ENCODE results near the gene S100A10. TPM values are rescaled to one million over a fixed set of nuclear protein-coding genes. Genes with fewer than 3 reads are reported as not detected.

S100A10 gene
- total and polyA plus RNA-seq, 2 experiments from 2014 or later, result 35.9 to 634 TPM

DNA sequence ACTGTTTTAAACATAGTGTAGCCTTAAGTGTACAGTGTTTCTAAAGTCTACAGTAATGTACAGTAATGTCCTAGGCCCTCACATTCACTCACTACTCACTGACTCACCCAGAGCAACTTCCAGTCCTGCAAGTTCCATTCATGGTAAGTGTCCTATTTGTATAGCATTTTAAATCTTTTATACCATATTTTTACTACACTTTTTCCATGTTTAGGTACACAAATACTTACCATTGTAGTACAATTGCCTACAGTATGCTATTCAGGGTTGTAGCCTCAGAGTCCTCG lies 3.6 kb upstream of the S100A10 start:
- H3F3A ChIP-seq (replicated peaks; ENCODE audit: low read depth), result peaks cover 5% of the 10 kb centered on the region; the same call in 1 of the 2 replicates
- H3K4me2 ChIP-seq, result no peak overlapping the region
- Mint-ChIP-seq H3K4me1 (peaks cover 27% of the 10 kb centered on the region), H3K4me3 (no peak overlapping the region), H3K9me3 (no peaks in the 10 kb centered on the region), H3K27ac (no peak overlapping the region), H3K27me3 (ENCODE audit: insufficient read depth, low read depth, poor library complexity) (peaks cover 18% of the 10 kb centered on the region), H3K36me3 (ENCODE audit: low read depth) (no peaks in the 10 kb centered on the region)
- DNase-seq (ENCODE audit: low spot score), result no peak
- H3K27me3 ChIP-seq (ENCODE audit: insufficient read depth), result peaks cover 16% of the 10 kb centered on the region
- no peak overlapping the region for H2AFZ ChIP-seq
- no peak overlapping the region for H3K27ac ChIP-seq (ENCODE audit: low read depth)
- peaks cover 17% of the 10 kb centered on the region for H3K4me1 ChIP-seq (ENCODE audit: insufficient read depth)
- ATAC-seq, result no peak
- H3K4me3 ChIP-seq, result no peak overlapping the region
- no peaks in the 10 kb centered on the region for H4K20me1 ChIP-seq (replicated peaks; ENCODE audit: insufficient read depth)
- H3K9me2 ChIP-seq (ENCODE audit: insufficient read depth), result no peaks in the 10 kb centered on the region
- no peak for TF ChIP-seq CREB1 (CRISPR knock-in tag; IDR thresholded peaks at IDR 0.05; ENCODE audit: low read depth)
- TF ChIP-seq, protein P1, sequence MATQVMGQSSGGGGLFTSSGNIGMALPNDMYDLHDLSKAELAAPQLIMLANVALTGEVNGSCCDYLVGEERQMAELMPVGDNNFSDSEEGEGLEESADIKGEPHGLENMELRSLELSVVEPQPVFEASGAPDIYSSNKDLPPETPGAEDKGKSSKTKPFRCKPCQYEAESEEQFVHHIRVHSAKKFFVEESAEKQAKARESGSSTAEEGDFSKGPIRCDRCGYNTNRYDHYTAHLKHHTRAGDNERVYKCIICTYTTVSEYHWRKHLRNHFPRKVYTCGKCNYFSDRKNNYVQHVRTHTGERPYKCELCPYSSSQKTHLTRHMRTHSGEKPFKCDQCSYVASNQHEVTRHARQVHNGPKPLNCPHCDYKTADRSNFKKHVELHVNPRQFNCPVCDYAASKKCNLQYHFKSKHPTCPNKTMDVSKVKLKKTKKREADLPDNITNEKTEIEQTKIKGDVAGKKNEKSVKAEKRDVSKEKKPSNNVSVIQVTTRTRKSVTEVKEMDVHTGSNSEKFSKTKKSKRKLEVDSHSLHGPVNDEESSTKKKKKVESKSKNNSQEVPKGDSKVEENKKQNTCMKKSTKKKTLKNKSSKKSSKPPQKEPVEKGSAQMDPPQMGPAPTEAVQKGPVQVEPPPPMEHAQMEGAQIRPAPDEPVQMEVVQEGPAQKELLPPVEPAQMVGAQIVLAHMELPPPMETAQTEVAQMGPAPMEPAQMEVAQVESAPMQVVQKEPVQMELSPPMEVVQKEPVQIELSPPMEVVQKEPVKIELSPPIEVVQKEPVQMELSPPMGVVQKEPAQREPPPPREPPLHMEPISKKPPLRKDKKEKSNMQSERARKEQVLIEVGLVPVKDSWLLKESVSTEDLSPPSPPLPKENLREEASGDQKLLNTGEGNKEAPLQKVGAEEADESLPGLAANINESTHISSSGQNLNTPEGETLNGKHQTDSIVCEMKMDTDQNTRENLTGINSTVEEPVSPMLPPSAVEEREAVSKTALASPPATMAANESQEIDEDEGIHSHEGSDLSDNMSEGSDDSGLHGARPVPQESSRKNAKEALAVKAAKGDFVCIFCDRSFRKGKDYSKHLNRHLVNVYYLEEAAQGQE (IDR thresholded peaks at IDR 0.05; ENCODE audit: unreplicated experiment), result no peak
- no peak for TF ChIP-seq NANOG (IDR thresholded peaks at IDR 0.05; ENCODE audit: borderline replicate concordance)
- no peak for TF ChIP-seq POLR2AphosphoS5 (IDR thresholded peaks at IDR 0.05; ENCODE audit: low read depth)
- no peak for TF ChIP-seq EZH2phosphoT487 (IDR thresholded peaks at IDR 0.05; ENCODE audit: unreplicated experiment)
- no peak for TF ChIP-seq JUNB (IDR thresholded peaks at IDR 0.05; ENCODE audit: unreplicated experiment)
- TF ChIP-seq, protein P2, sequence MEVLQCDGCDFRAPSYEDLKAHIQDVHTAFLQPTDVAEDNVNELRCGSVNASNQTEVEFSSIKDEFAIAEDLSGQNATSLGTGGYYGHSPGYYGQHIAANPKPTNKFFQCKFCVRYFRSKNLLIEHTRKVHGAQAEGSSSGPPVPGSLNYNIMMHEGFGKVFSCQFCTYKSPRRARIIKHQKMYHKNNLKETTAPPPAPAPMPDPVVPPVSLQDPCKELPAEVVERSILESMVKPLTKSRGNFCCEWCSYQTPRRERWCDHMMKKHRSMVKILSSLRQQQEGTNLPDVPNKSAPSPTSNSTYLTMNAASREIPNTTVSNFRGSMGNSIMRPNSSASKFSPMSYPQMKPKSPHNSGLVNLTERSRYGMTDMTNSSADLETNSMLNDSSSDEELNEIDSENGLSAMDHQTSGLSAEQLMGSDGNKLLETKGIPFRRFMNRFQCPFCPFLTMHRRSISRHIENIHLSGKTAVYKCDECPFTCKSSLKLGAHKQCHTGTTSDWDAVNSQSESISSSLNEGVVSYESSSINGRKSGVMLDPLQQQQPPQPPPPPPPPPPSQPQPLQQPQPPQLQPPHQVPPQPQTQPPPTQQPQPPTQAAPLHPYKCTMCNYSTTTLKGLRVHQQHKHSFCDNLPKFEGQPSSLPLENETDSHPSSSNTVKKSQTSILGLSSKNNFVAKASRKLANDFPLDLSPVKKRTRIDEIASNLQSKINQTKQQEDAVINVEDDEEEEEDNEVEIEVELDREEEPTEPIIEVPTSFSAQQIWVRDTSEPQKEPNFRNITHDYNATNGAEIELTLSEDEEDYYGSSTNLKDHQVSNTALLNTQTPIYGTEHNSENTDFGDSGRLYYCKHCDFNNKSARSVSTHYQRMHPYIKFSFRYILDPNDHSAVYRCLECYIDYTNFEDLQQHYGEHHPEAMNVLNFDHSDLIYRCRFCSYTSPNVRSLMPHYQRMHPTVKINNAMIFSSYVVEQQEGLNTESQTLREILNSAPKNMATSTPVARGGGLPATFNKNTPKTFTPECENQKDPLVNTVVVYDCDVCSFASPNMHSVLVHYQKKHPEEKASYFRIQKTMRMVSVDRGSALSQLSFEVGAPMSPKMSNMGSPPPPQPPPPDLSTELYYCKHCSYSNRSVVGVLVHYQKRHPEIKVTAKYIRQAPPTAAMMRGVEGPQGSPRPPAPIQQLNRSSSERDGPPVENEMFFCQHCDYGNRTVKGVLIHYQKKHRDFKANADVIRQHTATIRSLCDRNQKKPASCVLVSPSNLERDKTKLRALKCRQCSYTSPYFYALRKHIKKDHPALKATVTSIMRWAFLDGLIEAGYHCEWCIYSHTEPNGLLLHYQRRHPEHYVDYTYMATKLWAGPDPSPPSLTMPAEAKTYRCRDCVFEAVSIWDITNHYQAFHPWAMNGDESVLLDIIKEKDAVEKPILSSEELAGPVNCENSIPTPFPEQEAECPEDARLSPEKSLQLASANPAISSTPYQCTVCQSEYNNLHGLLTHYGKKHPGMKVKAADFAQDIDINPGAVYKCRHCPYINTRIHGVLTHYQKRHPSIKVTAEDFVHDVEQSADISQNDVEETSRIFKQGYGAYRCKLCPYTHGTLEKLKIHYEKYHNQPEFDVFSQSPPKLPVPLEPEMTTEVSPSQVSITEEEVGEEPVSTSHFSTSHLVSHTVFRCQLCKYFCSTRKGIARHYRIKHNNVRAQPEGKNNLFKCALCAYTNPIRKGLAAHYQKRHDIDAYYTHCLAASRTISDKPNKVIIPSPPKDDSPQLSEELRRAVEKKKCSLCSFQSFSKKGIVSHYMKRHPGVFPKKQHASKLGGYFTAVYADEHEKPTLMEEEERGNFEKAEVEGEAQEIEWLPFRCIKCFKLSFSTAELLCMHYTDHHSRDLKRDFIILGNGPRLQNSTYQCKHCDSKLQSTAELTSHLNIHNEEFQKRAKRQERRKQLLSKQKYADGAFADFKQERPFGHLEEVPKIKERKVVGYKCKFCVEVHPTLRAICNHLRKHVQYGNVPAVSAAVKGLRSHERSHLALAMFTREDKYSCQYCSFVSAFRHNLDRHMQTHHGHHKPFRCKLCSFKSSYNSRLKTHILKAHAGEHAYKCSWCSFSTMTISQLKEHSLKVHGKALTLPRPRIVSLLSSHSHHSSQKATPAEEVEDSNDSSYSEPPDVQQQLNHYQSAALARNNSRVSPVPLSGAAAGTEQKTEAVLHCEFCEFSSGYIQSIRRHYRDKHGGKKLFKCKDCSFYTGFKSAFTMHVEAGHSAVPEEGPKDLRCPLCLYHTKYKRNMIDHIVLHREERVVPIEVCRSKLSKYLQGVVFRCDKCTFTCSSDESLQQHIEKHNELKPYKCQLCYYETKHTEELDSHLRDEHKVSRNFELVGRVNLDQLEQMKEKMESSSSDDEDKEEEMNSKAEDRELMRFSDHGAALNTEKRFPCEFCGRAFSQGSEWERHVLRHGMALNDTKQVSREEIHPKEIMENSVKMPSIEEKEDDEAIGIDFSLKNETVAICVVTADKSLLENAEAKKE (CRISPR knock-in tag; IDR thresholded peaks at IDR 0.05), result no peak
- TF ChIP-seq, protein P3, sequence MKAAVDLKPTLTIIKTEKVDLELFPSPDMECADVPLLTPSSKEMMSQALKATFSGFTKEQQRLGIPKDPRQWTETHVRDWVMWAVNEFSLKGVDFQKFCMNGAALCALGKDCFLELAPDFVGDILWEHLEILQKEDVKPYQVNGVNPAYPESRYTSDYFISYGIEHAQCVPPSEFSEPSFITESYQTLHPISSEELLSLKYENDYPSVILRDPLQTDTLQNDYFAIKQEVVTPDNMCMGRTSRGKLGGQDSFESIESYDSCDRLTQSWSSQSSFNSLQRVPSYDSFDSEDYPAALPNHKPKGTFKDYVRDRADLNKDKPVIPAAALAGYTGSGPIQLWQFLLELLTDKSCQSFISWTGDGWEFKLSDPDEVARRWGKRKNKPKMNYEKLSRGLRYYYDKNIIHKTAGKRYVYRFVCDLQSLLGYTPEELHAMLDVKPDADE (IDR thresholded peaks at IDR 0.05), result no peak
- TF ChIP-seq, protein P4, sequence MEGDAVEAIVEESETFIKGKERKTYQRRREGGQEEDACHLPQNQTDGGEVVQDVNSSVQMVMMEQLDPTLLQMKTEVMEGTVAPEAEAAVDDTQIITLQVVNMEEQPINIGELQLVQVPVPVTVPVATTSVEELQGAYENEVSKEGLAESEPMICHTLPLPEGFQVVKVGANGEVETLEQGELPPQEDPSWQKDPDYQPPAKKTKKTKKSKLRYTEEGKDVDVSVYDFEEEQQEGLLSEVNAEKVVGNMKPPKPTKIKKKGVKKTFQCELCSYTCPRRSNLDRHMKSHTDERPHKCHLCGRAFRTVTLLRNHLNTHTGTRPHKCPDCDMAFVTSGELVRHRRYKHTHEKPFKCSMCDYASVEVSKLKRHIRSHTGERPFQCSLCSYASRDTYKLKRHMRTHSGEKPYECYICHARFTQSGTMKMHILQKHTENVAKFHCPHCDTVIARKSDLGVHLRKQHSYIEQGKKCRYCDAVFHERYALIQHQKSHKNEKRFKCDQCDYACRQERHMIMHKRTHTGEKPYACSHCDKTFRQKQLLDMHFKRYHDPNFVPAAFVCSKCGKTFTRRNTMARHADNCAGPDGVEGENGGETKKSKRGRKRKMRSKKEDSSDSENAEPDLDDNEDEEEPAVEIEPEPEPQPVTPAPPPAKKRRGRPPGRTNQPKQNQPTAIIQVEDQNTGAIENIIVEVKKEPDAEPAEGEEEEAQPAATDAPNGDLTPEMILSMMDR (conservative IDR thresholded peaks at IDR 0.05; ENCODE audit: low read depth in 2 of 2), result no peak
- TF ChIP-seq EZH2 (IDR thresholded peaks at IDR 0.05; ENCODE audit: low read depth, unreplicated experiment), result no peak
- no peak for TF ChIP-seq ZNF331 (CRISPR knock-in tag; IDR thresholded peaks at IDR 0.05; ENCODE audit: low read depth)
- no peak for TF ChIP-seq ZNF114 (CRISPR knock-in tag; IDR thresholded peaks at IDR 0.05)
- no peak for TF ChIP-seq STAT1 (IDR thresholded peaks at IDR 0.05; ENCODE audit: unreplicated experiment)
- H3K79me2 ChIP-seq (replicated peaks; ENCODE audit: insufficient read depth), result no peaks in the 10 kb centered on the region
- no peaks in the 10 kb centered on the region for H3K36me3 ChIP-seq (ENCODE audit: insufficient read depth)
